GM19372 (cell line): ENCODE measurements around the gene SH3PXD2A.

Experiments
- ATAC-seq: cut with Tn5 transposase; IDR thresholded peaks from one replicate; pipeline ENCODE4 v1.9.1; 2021; ENCODE audit warnings: mild to moderate bottlenecking, low read depth, moderate library complexity; ENCODE audit not compliant: unreplicated experiment

SH3PXD2A gene

GRCh38 chr10:103855424-103855823 is at the start of gene SH3PXD2A:
Gene SH3PXD2A (minus strand): TSS chr10:103855576. CDS start chr10:103855266, 310 bp downstream.
- ATAC-seq, result no peak

- no peak for ATAC-seq
Observed at GRCh38 chr10:103901299-103901698, 45.9 kb upstream of the SH3PXD2A start.

- no peak for ATAC-seq
Observed at GRCh38 chr10:103899312-103899711, 43.9 kb upstream of the SH3PXD2A start.

- no peak for ATAC-seq
Observed at GRCh38 chr10:103897241-103897774, 41.9 kb upstream of the SH3PXD2A start.

- ATAC-seq, result no peak
Observed at GRCh38 chr10:103896225-103896624, 40.8 kb upstream of the SH3PXD2A start.

- ATAC-seq, result no peak
Observed at GRCh38 chr10:103895411-103896186, 40.2 kb upstream of the SH3PXD2A start.

GRCh38 chr10:103894441-103894864 is 39.1 kb upstream of the SH3PXD2A start:
- no peak for ATAC-seq

- ATAC-seq, result no peak
Observed at GRCh38 chr10:103893817-103894216, 38.4 kb upstream of the SH3PXD2A start.

GRCh38 chr10:103892181-103892580 is 36.8 kb upstream of the SH3PXD2A start:
- no peak for ATAC-seq

GRCh38 chr10:103890688-103891087 is 35.3 kb upstream of the SH3PXD2A start:
- no peak for ATAC-seq

- no peak for ATAC-seq
Observed at GRCh38 chr10:103890194-103890658, 34.9 kb upstream of the SH3PXD2A start.

- ATAC-seq, result no peak
Observed at GRCh38 chr10:103889121-103889720, 33.8 kb upstream of the SH3PXD2A start.

- no peak for ATAC-seq
Observed at GRCh38 chr10:103888113-103888841, 32.9 kb upstream of the SH3PXD2A start.

- no peak for ATAC-seq
Observed at GRCh38 chr10:103885617-103886016, 30.2 kb upstream of the SH3PXD2A start.

GRCh38 chr10:103884681-103885139 is 29.3 kb upstream of the SH3PXD2A start:
- ATAC-seq, result no peak

- no peak for ATAC-seq
Observed at GRCh38 chr10:103882285-103883007, 27.1 kb upstream of the SH3PXD2A start.

GRCh38 chr10:103881416-103882284 is 26.3 kb upstream of the SH3PXD2A start:
- ATAC-seq, result no peak

- ATAC-seq, result no peak
Observed at GRCh38 chr10:103879831-103880230, 24.5 kb upstream of the SH3PXD2A start.

GRCh38 chr10:103879409-103879808 is 24.0 kb upstream of the SH3PXD2A start:
- no peak for ATAC-seq
